Immature natural killer cell (primary cell): ENCODE measurements around the gene CEP70. TPM values are rescaled to one million over a fixed set of nuclear protein-coding genes. Genes with fewer than 3 reads are reported as not detected.
"Not testable (repeated sequence)": the region's sequence is repeated elsewhere in the genome, so short reads cannot be mapped to it uniquely, and the experiment has no call there.

ENCODE experiments used
- DNase-seq, 3 donors: peaks; one replicate each; pipeline ENCODE4 v3.0.0; 2022; ENCODE audit warnings: mixed read lengths in 1 of 3
- H3K27ac Mint-ChIP-seq, 6 donors: one replicate each; pipeline ENCODE4 v1.8.0; 2020; ENCODE audit warnings: mixed read lengths in 6 of 6, mild to moderate bottlenecking in 5 of 6, inconsistent platforms in 4 of 6, moderate library complexity in 3 of 6
- H3K27me3 Mint-ChIP-seq, 3 donors: one replicate each; pipeline ENCODE4 v1.8.0; 2020 to 2021; ENCODE audit warnings: low read depth in 3 of 3, mild to moderate bottlenecking in 3 of 3, mixed read lengths in 3 of 3, moderate library complexity in 3 of 3, inconsistent platforms in 1 of 3
- H3K36me3 Mint-ChIP-seq, 3 donors: one replicate each; pipeline ENCODE4 v1.8.0; 2020; ENCODE audit warnings: mixed read lengths in 3 of 3, inconsistent platforms in 2 of 3, mild to moderate bottlenecking in 2 of 3
- H3K4me1 Mint-ChIP-seq, 2 donors: one replicate each; pipeline ENCODE4 v1.8.0; 2020; ENCODE audit warnings: inconsistent platforms in 2 of 2, mild to moderate bottlenecking in 2 of 2, mixed read lengths in 2 of 2, moderate library complexity in 1 of 2
- H3K4me3 Mint-ChIP-seq, 5 donors: one replicate each; pipeline ENCODE4 v1.8.0; 2020; ENCODE audit warnings: mild to moderate bottlenecking in 5 of 5, mixed read lengths in 5 of 5, inconsistent platforms in 3 of 5, moderate library complexity in 3 of 5
- H3K9me3 Mint-ChIP-seq, 6 donors: one replicate each; pipeline ENCODE4 v1.8.0; 2020; ENCODE audit warnings: mild to moderate bottlenecking in 6 of 6, mixed read lengths in 6 of 6, inconsistent platforms in 4 of 6, moderate library complexity in 3 of 6
- polyA plus RNA-seq, 3 donors: library from polyadenylated mRNA; unstranded; fragments of 300-500 nt; fragmentation: Illumina TruSeq; gene quantifications; one replicate each; pipeline ENCODE4 v1.2.3, GENCODE V29; 2021

The CEP70 gene
- polyA plus RNA-seq, 3 donors from 2014 or later, result 2.5 to 8.6 (median 7.5) TPM

GRCh38 chr3:138569090-138569489 is 25.0 kb downstream of the CEP70 start:
- H3K36me3 Mint-ChIP-seq, result peaks cover 22 to 44% (median 32%) of the 10 kb centered on the region in 3 donors
- H3K27me3 Mint-ChIP-seq, result peaks cover 0 to 1% (median 0%) of the 10 kb centered on the region in 3 donors
- no peak for DNase-seq
- H3K27ac Mint-ChIP-seq, result no peak overlapping the region
- H3K4me1 Mint-ChIP-seq, result no peaks in the 10 kb centered on the region
- peaks cover 0 to 7% (median 0%) of the 10 kb centered on the region in 6 donors for H3K9me3 Mint-ChIP-seq
- H3K4me3 Mint-ChIP-seq, result no peak overlapping the region

GRCh38 chr3:138567403-138567802 is 26.7 kb downstream of the CEP70 start:
- no peak for DNase-seq
- H3K9me3 Mint-ChIP-seq, result peaks cover 0 to 3% (median 0%) of the 10 kb centered on the region in 6 donors
- no peak overlapping the region for H3K27ac Mint-ChIP-seq
- H3K4me1 Mint-ChIP-seq, result peaks cover 0 to 4% of the 10 kb centered on the region in 2 donors
- peaks cover 0 to 1% (median 0%) of the 10 kb centered on the region in 3 donors for H3K27me3 Mint-ChIP-seq
- H3K4me3 Mint-ChIP-seq, result no peak overlapping the region
- peaks cover 16 to 39% (median 26%) of the 10 kb centered on the region in 3 donors for H3K36me3 Mint-ChIP-seq

- DNase-seq, H3K27ac Mint-ChIP-seq, H3K9me3 Mint-ChIP-seq, H3K4me1 Mint-ChIP-seq, H3K27me3 Mint-ChIP-seq, H3K4me3 Mint-ChIP-seq: not testable (repeated sequence)
- H3K36me3 Mint-ChIP-seq, result peaks cover 16 to 44% (median 26%) of the 10 kb centered on the region in 3 donors
These were observed 27.8 kb downstream of the CEP70 start for GRCh38 chr3:138566293-138566692.

- Mint-ChIP-seq H3K36me3 (peaks cover 24 to 57% (median 29%) of the 10 kb centered on the region in 3 donors), H3K9me3 (peaks cover 3 to 16% (median 10%) of the 10 kb centered on the region in 6 donors)
- not testable (repeated sequence) for H3K4me1 Mint-ChIP-seq, DNase-seq, H3K27me3 Mint-ChIP-seq, H3K27ac Mint-ChIP-seq, H3K4me3 Mint-ChIP-seq
These were observed 31.2 kb downstream of the CEP70 start for GRCh38 chr3:138562902-138563301.

GRCh38 chr3:138560501-138560900 is 33.6 kb downstream of the CEP70 start:
- H3K9me3 Mint-ChIP-seq, result peaks cover 12 to 36% (median 23%) of the 10 kb centered on the region in 6 donors
- no peak for DNase-seq
- H3K4me1 Mint-ChIP-seq, result peaks cover 0 to 4% of the 10 kb centered on the region in 2 donors
- H3K27ac Mint-ChIP-seq, result no peak overlapping the region
- H3K4me3 Mint-ChIP-seq, result no peak overlapping the region
- H3K36me3 Mint-ChIP-seq, result peaks cover 19 to 61% (median 35%) of the 10 kb centered on the region in 3 donors
- H3K27me3 Mint-ChIP-seq, result peaks cover 0 to 1% (median 0%) of the 10 kb centered on the region in 3 donors

GRCh38 chr3:138559134-138559533 is 34.9 kb downstream of the CEP70 start:
- no peak overlapping the region for H3K4me3 Mint-ChIP-seq
- H3K9me3 Mint-ChIP-seq, result peaks cover 15 to 40% (median 26%) of the 10 kb centered on the region in 6 donors
- no peak for DNase-seq
- H3K4me1 Mint-ChIP-seq, result peaks cover 0 to 4% of the 10 kb centered on the region in 2 donors
- H3K36me3 Mint-ChIP-seq, result peaks cover 22 to 65% (median 47%) of the 10 kb centered on the region in 3 donors
- peaks cover 0 to 1% (median 0%) of the 10 kb centered on the region in 3 donors for H3K27me3 Mint-ChIP-seq
- H3K27ac Mint-ChIP-seq, result no peak overlapping the region

GRCh38 chr3:138554775-138555174 is 39.3 kb downstream of the CEP70 start:
- H3K4me3 Mint-ChIP-seq, H3K27ac Mint-ChIP-seq, H3K4me1 Mint-ChIP-seq, H3K27me3 Mint-ChIP-seq, DNase-seq: not testable (repeated sequence)
- peaks cover 41 to 72% (median 64%) of the 10 kb centered on the region in 3 donors for H3K36me3 Mint-ChIP-seq
- peaks cover 20 to 70% (median 54%) of the 10 kb centered on the region in 6 donors for H3K9me3 Mint-ChIP-seq

- DNase-seq, H3K4me1 Mint-ChIP-seq, H3K27me3 Mint-ChIP-seq, H3K27ac Mint-ChIP-seq, H3K4me3 Mint-ChIP-seq: not testable (repeated sequence)
- H3K9me3 Mint-ChIP-seq, result peaks cover 26 to 72% (median 68%) of the 10 kb centered on the region in 6 donors
- H3K36me3 Mint-ChIP-seq, result peaks cover 61 to 84% (median 75%) of the 10 kb centered on the region in 3 donors
These were observed 43.1 kb downstream of the CEP70 start for GRCh38 chr3:138550958-138551357.

- H3K36me3 Mint-ChIP-seq, result peaks cover 66 to 84% (median 81%) of the 10 kb centered on the region in 3 donors
- no peak for DNase-seq
- H3K27ac Mint-ChIP-seq, result no peak overlapping the region
- H3K27me3 Mint-ChIP-seq, result peaks cover 0 to 3% (median 0%) of the 10 kb centered on the region in 3 donors
- H3K4me1 Mint-ChIP-seq, result peaks cover 2 to 8% of the 10 kb centered on the region in 2 donors
- H3K4me3 Mint-ChIP-seq, result no peak overlapping the region
- peaks cover 28 to 77% (median 74%) of the 10 kb centered on the region in 6 donors for H3K9me3 Mint-ChIP-seq
These were observed 44.7 kb downstream of the CEP70 start for GRCh38 chr3:138549179-138549977.

GRCh38 chr3:138547342-138547975 is 46.6 kb downstream of the CEP70 start:
- Mint-ChIP-seq H3K4me1 (peaks cover under 1 to 2% of the 10 kb centered on the region in 2 donors), H3K27ac (no peak overlapping the region), H3K27me3 (peaks cover 0 to 2% (median 0%) of the 10 kb centered on the region in 3 donors), H3K36me3 (peaks cover 69 to 88% (median 84%) of the 10 kb centered on the region in 3 donors), H3K4me3 (no peak overlapping the region), H3K9me3 (peaks cover 29 to 80% (median 74%) of the 10 kb centered on the region in 6 donors)
- no peak for DNase-seq

- H3K36me3 Mint-ChIP-seq, result peaks cover 65 to 94% (median 86%) of the 10 kb centered on the region in 3 donors
- H3K9me3 Mint-ChIP-seq, result peaks cover 39 to 79% (median 73%) of the 10 kb centered on the region in 6 donors
- no peak for DNase-seq
- H3K27me3 Mint-ChIP-seq, result peaks cover 0 to 2% (median 2%) of the 10 kb centered on the region in 3 donors
- no peak overlapping the region for H3K4me3 Mint-ChIP-seq
- H3K27ac Mint-ChIP-seq, result no peak overlapping the region
- no peaks in the 10 kb centered on the region for H3K4me1 Mint-ChIP-seq
These were observed 49.5 kb downstream of the CEP70 start for GRCh38 chr3:138544546-138544945.

GRCh38 chr3:138542977-138543376 is 51.1 kb downstream of the CEP70 start:
- Mint-ChIP-seq H3K4me1 (no peaks in the 10 kb centered on the region), H3K27ac (no peak overlapping the region)

GRCh38 chr3:138539352-138539751 is 54.7 kb downstream of the CEP70 start:
- no peak overlapping the region for H3K27ac Mint-ChIP-seq
- peaks cover 24 to 49% (median 41%) of the 10 kb centered on the region in 6 donors for H3K9me3 Mint-ChIP-seq
- H3K4me3 Mint-ChIP-seq, result no peak overlapping the region
- peaks cover 47 to 82% (median 70%) of the 10 kb centered on the region in 3 donors for H3K36me3 Mint-ChIP-seq
- DNase-seq, result no peak
- no peaks in the 10 kb centered on the region for H3K4me1 Mint-ChIP-seq
- peaks cover 0 to 2% (median 0%) of the 10 kb centered on the region in 3 donors for H3K27me3 Mint-ChIP-seq

More at GRCh38 chr3:138542977-138543376, 51.1 kb downstream of the CEP70 start:
- Mint-ChIP-seq H3K4me3 (no peak overlapping the region), H3K9me3 (peaks cover 31 to 83% (median 72%) of the 10 kb centered on the region in 6 donors), H3K36me3 (peaks cover 63 to 95% (median 86%) of the 10 kb centered on the region in 3 donors), H3K27me3 (peaks cover 0 to 2% (median 2%) of the 10 kb centered on the region in 3 donors)
- DNase-seq, result no peak

GRCh38 chr3:138521445-138521844 is 72.6 kb downstream of the CEP70 start:
- H3K9me3 Mint-ChIP-seq, H3K4me1 Mint-ChIP-seq, H3K27ac Mint-ChIP-seq, DNase-seq, H3K27me3 Mint-ChIP-seq, H3K4me3 Mint-ChIP-seq: not testable (repeated sequence)
- peaks cover 32 to 57% (median 39%) of the 10 kb centered on the region in 3 donors for H3K36me3 Mint-ChIP-seq
